HG02798 (cell line): Measurements from ENCODE around the gene PXMP4.
"Not testable (repeated sequence)": the region's sequence is repeated elsewhere in the genome, so short reads cannot be mapped to it uniquely, and the experiment has no call there.

Experiments
- ATAC-seq: cut with Tn5 transposase; IDR thresholded peaks from one replicate; pipeline ENCODE4 v1.9.1; 2021; ENCODE audit warnings: mild to moderate bottlenecking; ENCODE audit not compliant: unreplicated experiment, poor library complexity

PXMP4 gene

GRCh38 chr20:33704197-33704924 is 15.7 kb downstream of the PXMP4 start:
- ATAC-seq = no peak

- no peak for ATAC-seq
Observed at GRCh38 chr20:33703498-33704137, 16.5 kb downstream of the PXMP4 start.

GRCh38 chr20:33702861-33703260 is 17.2 kb downstream of the PXMP4 start:
- no peak for ATAC-seq

GRCh38 chr20:33701629-33702450 is 18.3 kb downstream of the PXMP4 start:
- no peak for ATAC-seq

GRCh38 chr20:33700696-33701441 is 19.2 kb downstream of the PXMP4 start:
- not testable (repeated sequence) for ATAC-seq

GRCh38 chr20:33698966-33699365 is 21.1 kb downstream of the PXMP4 start:
- not testable (repeated sequence) for ATAC-seq

- ATAC-seq = no peak
Observed at GRCh38 chr20:33697129-33697528, 23.0 kb downstream of the PXMP4 start.

- no peak for ATAC-seq
Observed at GRCh38 chr20:33696448-33696847, 23.7 kb downstream of the PXMP4 start.

GRCh38 chr20:33694639-33695012 is 25.5 kb downstream of the PXMP4 start:
- no peak for ATAC-seq

- ATAC-seq = no peak
Observed at GRCh38 chr20:33693741-33694638, 26.1 kb downstream of the PXMP4 start.

GRCh38 chr20:33693289-33693688 is 26.8 kb downstream of the PXMP4 start:
- ATAC-seq = no peak

GRCh38 chr20:33689973-33690372 is 30.1 kb downstream of the PXMP4 start:
- no peak for ATAC-seq

- ATAC-seq = no peak
Observed at GRCh38 chr20:33689493-33689892, 30.6 kb downstream of the PXMP4 start.

GRCh38 chr20:33688938-33689424 is 31.1 kb downstream of the PXMP4 start:
- ATAC-seq = no peak

- no peak for ATAC-seq
Observed at GRCh38 chr20:33687993-33688937, 31.8 kb downstream of the PXMP4 start.

- no peak for ATAC-seq
Observed at GRCh38 chr20:33687370-33687915, 32.7 kb downstream of the PXMP4 start.

- ATAC-seq = no peak
Observed at GRCh38 chr20:33686984-33687366, 33.1 kb downstream of the PXMP4 start.
